Measurements from ENCODE around the gene NT5M.

NT5M gene

GRCh38 chr17:17343160-17343735 lies 40.1 kb downstream of the NT5M start:
- no peaks in the 10 kb centered on the region for H3F3A ChIP-seq (ENCODE audit: low read depth)
- H3K79me2 ChIP-seq (ENCODE audit: insufficient read depth, low read length) = no peaks in the 10 kb centered on the region
- H3K4me1 ChIP-seq (ENCODE audit: insufficient read depth, low read length, poor library complexity, severe bottlenecking) = no peaks in the 10 kb centered on the region
- H3K9ac ChIP-seq (ENCODE audit: low read depth, low read length, poor library complexity, severe bottlenecking) = no peak overlapping the region
- no peaks in the 10 kb centered on the region for H3K9me2 ChIP-seq (replicated peaks; ENCODE audit: low read depth, low read length)
- H3K27me3 ChIP-seq (ENCODE audit: insufficient read depth, low read length, poor library complexity, severe bottlenecking) = no peaks in the 10 kb centered on the region
- H3K4me3 ChIP-seq (ENCODE audit: low read length, poor library complexity, severe bottlenecking) = no peak overlapping the region
- TF ChIP-seq CTCF (conservative IDR thresholded peaks at IDR 0.05; ENCODE audit: low read length) = no peak
- no peak overlapping the region for H3K4me2 ChIP-seq (ENCODE audit: low read depth, low read length, poor library complexity, severe bottlenecking)
- no peaks in the 10 kb centered on the region for H4K20me1 ChIP-seq (ENCODE audit: insufficient read depth, low read length, poor library complexity, severe bottlenecking)
- H3K36me3 ChIP-seq (ENCODE audit: insufficient read depth, low read length) = no peaks in the 10 kb centered on the region
- no peaks in the 10 kb centered on the region for H3K9me3 ChIP-seq (ENCODE audit: insufficient read depth, low read depth, low read length)
- H2AFZ ChIP-seq (ENCODE audit: low read length) = no peak overlapping the region

GRCh38 chr17:17343896-17344506 lies 40.8 kb downstream of the NT5M start:
- no peaks in the 10 kb centered on the region for H3F3A ChIP-seq (ENCODE audit: low read depth)
- no peak overlapping the region for H3K4me2 ChIP-seq (ENCODE audit: low read depth, low read length, poor library complexity, severe bottlenecking)
- no peak overlapping the region for H2AFZ ChIP-seq (ENCODE audit: low read length)
- no peaks in the 10 kb centered on the region for H4K20me1 ChIP-seq (ENCODE audit: insufficient read depth, low read length, poor library complexity, severe bottlenecking)
- no peaks in the 10 kb centered on the region for H3K36me3 ChIP-seq (ENCODE audit: insufficient read depth, low read length)
- H3K79me2 ChIP-seq (ENCODE audit: insufficient read depth, low read length) = no peaks in the 10 kb centered on the region
- H3K9me2 ChIP-seq (replicated peaks; ENCODE audit: low read depth, low read length) = no peaks in the 10 kb centered on the region
- H3K9ac ChIP-seq (ENCODE audit: low read depth, low read length, poor library complexity, severe bottlenecking) = no peak overlapping the region
- no peaks in the 10 kb centered on the region for H3K27me3 ChIP-seq (ENCODE audit: insufficient read depth, low read length, poor library complexity, severe bottlenecking)
- TF ChIP-seq EZH2phosphoT487 (IDR thresholded peaks at IDR 0.05; ENCODE audit: borderline replicate concordance) (no peak), CTCF (conservative IDR thresholded peaks at IDR 0.05; ENCODE audit: low read length) (no peak)
- H3K9me3 ChIP-seq (ENCODE audit: insufficient read depth, low read depth, low read length) = no peaks in the 10 kb centered on the region
- H3K4me1 ChIP-seq (ENCODE audit: insufficient read depth, low read length, poor library complexity, severe bottlenecking) = no peaks in the 10 kb centered on the region
- no peak overlapping the region for H3K4me3 ChIP-seq (ENCODE audit: low read length, poor library complexity, severe bottlenecking)

GRCh38 chr17:17344507-17345293 lies 41.5 kb downstream of the NT5M start:
- Histone ChIP-seq H3K27me3 (ENCODE audit: insufficient read depth, low read length, poor library complexity, severe bottlenecking) (no peaks in the 10 kb centered on the region), H3F3A (ENCODE audit: low read depth) (no peaks in the 10 kb centered on the region), H3K9me3 (ENCODE audit: insufficient read depth, low read depth, low read length) (no peaks in the 10 kb centered on the region), H3K36me3 (ENCODE audit: insufficient read depth, low read length) (no peaks in the 10 kb centered on the region), H3K79me2 (ENCODE audit: insufficient read depth, low read length) (no peaks in the 10 kb centered on the region), H3K4me2 (ENCODE audit: low read depth, low read length, poor library complexity, severe bottlenecking) (no peak overlapping the region), H3K4me1 (ENCODE audit: insufficient read depth, low read length, poor library complexity, severe bottlenecking) (no peaks in the 10 kb centered on the region), H2AFZ (ENCODE audit: low read length) (no peak overlapping the region), H3K4me3 (ENCODE audit: low read length, poor library complexity, severe bottlenecking) (no peak overlapping the region), H3K9ac (ENCODE audit: low read depth, low read length, poor library complexity, severe bottlenecking) (no peak overlapping the region), H3K9me2 (replicated peaks; ENCODE audit: low read depth, low read length) (no peaks in the 10 kb centered on the region), H4K20me1 (ENCODE audit: insufficient read depth, low read length, poor library complexity, severe bottlenecking) (no peaks in the 10 kb centered on the region)
- TF ChIP-seq EZH2phosphoT487 (IDR thresholded peaks at IDR 0.05; ENCODE audit: borderline replicate concordance) = no peak
- TF ChIP-seq CTCF (conservative IDR thresholded peaks at IDR 0.05; ENCODE audit: low read length) = no peak
